DND-41 (cell line): ENCODE results near the gene UBE3B.

Experiments
- ATAC-seq: fragments of 200-7000 bp; cut with Tn5 transposase; 3 replicates; pipeline ENCODE4 v1.9.1; 2021; ENCODE audit warnings: low read depth; ENCODE audit not compliant: insufficient read depth
- DNase-seq: peaks from one replicate; pipeline ENCODE4 v3.0.0-alpha.2; 2020
- H2AFZ ChIP-seq: 2 replicates; pipeline ENCODE4 v1.6.0; 2012; ENCODE audit warnings: low read depth, low read length
- H3K27ac ChIP-seq: 2 replicates; pipeline ENCODE4 v1.5.1; 2012; ENCODE audit warnings: low read length, inconsistent platforms
- H3K27me3 ChIP-seq: fragments of 200-600 bp; sonication (generic); 2 replicates; pipeline ENCODE4 v1.6.0; 2012; ENCODE audit warnings: low read length, mild to moderate bottlenecking, inconsistent platforms; ENCODE audit not compliant: insufficient read depth, poor library complexity
- H3K36me3 ChIP-seq: 2 replicates; pipeline ENCODE4 v1.5.1; 2012; ENCODE audit warnings: low read length, inconsistent platforms; ENCODE audit not compliant: insufficient read depth
- H3K4me1 ChIP-seq: 2 replicates; pipeline ENCODE4 v1.5.1; 2012; ENCODE audit warnings: mild to moderate bottlenecking, low read length; ENCODE audit not compliant: insufficient read depth
- H3K4me2 ChIP-seq: 2 replicates; pipeline ENCODE4 v1.6.0; 2012; ENCODE audit warnings: mild to moderate bottlenecking, moderate library complexity, low read length, inconsistent platforms; ENCODE audit not compliant: insufficient read depth
- H3K4me3 ChIP-seq, 2 experiments: fragments of 200-600 bp in 1 of 2; shearing (Covaris generic) in 1 of 2; 2 replicates each; pipeline ENCODE4 v1.5.1; 2012 to 2016; ENCODE audit warnings: inconsistent platforms in 2 of 2, low read length in 2 of 2, mild to moderate bottlenecking in 2 of 2, low read depth in 1 of 2, moderate library complexity in 1 of 2
- H3K79me2 ChIP-seq: 2 replicates; pipeline ENCODE4 v1.6.0; 2012; ENCODE audit warnings: low read length, inconsistent platforms; ENCODE audit not compliant: insufficient read depth
- H3K9ac ChIP-seq: 2 replicates; pipeline ENCODE4 v1.6.0; 2012; ENCODE audit warnings: low read depth, mild to moderate bottlenecking, inconsistent platforms, low read length, moderate library complexity
- H3K9me3 ChIP-seq: 2 replicates; pipeline ENCODE4 v1.5.1; 2012; ENCODE audit warnings: low read length, moderate library complexity, mild to moderate bottlenecking, inconsistent platforms; ENCODE audit not compliant: insufficient read depth, severe bottlenecking
- H4K20me1 ChIP-seq: 2 replicates; pipeline ENCODE4 v1.6.0; 2012; ENCODE audit warnings: low read length; ENCODE audit not compliant: insufficient read depth
- EZH2 ChIP-seq: IDR thresholded peaks from 3 replicates; pipeline ENCODE4 v1.6.1; 2012; ENCODE audit warnings: borderline replicate concordance, low read depth, mild to moderate bottlenecking, moderate library complexity, low read length, inconsistent platforms; ENCODE audit not compliant: severe bottlenecking
- TF ChIP-seq, protein P1 (sequence below): IDR thresholded peaks from 2 replicates; pipeline ENCODE4 v1.5.1; 2012; ENCODE audit warnings: borderline replicate concordance, low read length, moderate library complexity, mild to moderate bottlenecking; ENCODE audit not compliant: poor library complexity, severe bottlenecking; ENCODE audit errors: extremely low read depth

UBE3B gene

DNA sequence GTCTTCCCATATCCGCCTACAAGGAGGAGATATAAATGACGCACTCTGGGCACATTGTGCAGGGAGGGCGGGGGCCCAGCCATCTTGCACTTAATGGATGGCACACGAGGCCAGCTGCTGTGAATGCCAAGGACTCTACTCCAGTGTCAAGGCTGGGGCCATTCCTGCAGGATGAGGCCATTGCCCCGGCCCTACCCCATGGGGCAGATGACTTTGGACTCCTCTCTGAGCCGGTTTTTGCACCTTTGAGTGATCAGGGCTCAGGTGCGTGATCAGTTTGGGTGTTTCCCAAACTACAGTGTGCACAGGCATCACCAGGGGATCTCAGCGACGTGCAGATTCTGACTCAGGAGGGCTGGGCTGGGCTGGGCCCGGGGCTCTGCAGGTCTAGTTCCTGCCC, 79.8 kb downstream of the UBE3B start:
- Histone ChIP-seq H3K9ac (no peak overlapping the region), H3K79me2 (no peaks in the 10 kb centered on the region), H3K27me3 (no peaks in the 10 kb centered on the region), H3K27ac (no peak overlapping the region), H3K9me3 (no peaks in the 10 kb centered on the region), H4K20me1 (peaks cover 4% of the 10 kb centered on the region), H3K36me3 (peaks cover 16% of the 10 kb centered on the region; the same call in 1 of the 2 replicates), H2AFZ (no peak overlapping the region), H3K4me1 (no peaks in the 10 kb centered on the region), H3K4me3 (no peak overlapping the region), H3K4me2 (no peak overlapping the region)
- ATAC-seq (no peak), DNase-seq (no peak)
- no peak for TF ChIP-seq EZH2
- TF ChIP-seq, protein P1, sequence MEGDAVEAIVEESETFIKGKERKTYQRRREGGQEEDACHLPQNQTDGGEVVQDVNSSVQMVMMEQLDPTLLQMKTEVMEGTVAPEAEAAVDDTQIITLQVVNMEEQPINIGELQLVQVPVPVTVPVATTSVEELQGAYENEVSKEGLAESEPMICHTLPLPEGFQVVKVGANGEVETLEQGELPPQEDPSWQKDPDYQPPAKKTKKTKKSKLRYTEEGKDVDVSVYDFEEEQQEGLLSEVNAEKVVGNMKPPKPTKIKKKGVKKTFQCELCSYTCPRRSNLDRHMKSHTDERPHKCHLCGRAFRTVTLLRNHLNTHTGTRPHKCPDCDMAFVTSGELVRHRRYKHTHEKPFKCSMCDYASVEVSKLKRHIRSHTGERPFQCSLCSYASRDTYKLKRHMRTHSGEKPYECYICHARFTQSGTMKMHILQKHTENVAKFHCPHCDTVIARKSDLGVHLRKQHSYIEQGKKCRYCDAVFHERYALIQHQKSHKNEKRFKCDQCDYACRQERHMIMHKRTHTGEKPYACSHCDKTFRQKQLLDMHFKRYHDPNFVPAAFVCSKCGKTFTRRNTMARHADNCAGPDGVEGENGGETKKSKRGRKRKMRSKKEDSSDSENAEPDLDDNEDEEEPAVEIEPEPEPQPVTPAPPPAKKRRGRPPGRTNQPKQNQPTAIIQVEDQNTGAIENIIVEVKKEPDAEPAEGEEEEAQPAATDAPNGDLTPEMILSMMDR: no peak

- Histone ChIP-seq H3K27ac (no peak overlapping the region), H2AFZ (no peak overlapping the region), H3K9ac (no peak overlapping the region), H3K36me3 (peaks cover 22% of the 10 kb centered on the region), H3K9me3 (no peaks in the 10 kb centered on the region), H3K4me1 (no peaks in the 10 kb centered on the region), H3K4me3 (no peak overlapping the region), H3K27me3 (no peaks in the 10 kb centered on the region), H3K4me2 (no peak overlapping the region), H3K79me2 (no peaks in the 10 kb centered on the region), H4K20me1 (peaks cover 4% of the 10 kb centered on the region)
- ATAC-seq (no peak), DNase-seq (no peak)
- TF ChIP-seq, protein P1: no peak
- no peak for TF ChIP-seq EZH2
These were observed 80.4 kb downstream of the UBE3B start for GRCh38 chr12:109557805-109558204.

DNA sequence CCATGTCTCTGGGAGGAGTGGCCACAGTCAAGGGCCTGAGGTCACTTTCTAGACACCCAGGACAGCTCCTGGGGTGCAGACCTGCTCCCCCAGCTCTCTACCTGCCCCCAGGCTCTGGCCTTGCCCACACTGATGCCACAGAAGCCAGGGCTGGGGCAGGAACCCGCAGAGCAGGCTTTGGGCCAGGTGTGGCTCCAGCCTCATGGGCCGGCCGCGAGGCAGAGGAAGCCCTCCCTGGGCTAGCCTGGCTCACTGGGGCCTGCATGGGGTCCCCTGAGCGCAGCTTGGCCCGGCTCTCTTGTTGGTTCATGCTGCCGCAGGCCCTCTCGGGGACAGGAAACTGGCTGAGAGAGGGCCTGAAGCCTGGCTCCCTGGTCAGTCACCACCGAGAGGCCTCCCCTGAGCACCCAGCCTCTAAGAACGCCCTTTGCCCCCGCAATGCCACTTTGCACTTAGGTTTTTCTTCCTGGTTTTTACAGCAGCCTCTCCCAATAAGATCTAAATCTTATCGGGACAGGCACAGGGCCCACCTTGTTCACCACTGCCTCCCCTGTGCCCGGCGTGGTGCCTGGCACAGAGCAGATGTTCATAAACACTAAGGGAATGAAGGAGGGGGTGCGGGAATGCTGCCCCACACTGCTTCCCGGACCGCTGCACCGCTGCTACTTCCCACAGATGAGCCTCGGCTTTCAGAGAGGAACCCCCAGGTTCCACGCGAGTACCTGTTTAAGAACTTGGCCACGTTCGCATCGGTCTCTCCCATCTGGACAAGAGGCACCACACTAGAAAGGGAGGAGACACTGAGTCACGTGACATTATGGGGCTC, 81.2 kb downstream of the UBE3B start:
- no peak overlapping the region for H3K4me2 ChIP-seq
- DNase-seq (no peak), ATAC-seq (no peak)
- no peak overlapping the region for H3K9ac ChIP-seq
- H2AFZ ChIP-seq: no peak overlapping the region
- H3K36me3 ChIP-seq: peaks cover 30% of the 10 kb centered on the region
- H3K9me3 ChIP-seq: no peaks in the 10 kb centered on the region
- no peaks in the 10 kb centered on the region for H3K79me2 ChIP-seq
- TF ChIP-seq EZH2: no peak
- TF ChIP-seq, protein P1: no peak
- no peaks in the 10 kb centered on the region for H3K27me3 ChIP-seq
- no peak overlapping the region for H3K4me3 ChIP-seq
- no peaks in the 10 kb centered on the region for H3K4me1 ChIP-seq
- peaks cover 4% of the 10 kb centered on the region for H4K20me1 ChIP-seq
- H3K27ac ChIP-seq: no peak overlapping the region

GRCh38 chr12:109559200-109559505, 81.7 kb downstream of the UBE3B start:
- peaks cover 4% of the 10 kb centered on the region for H4K20me1 ChIP-seq
- no peaks in the 10 kb centered on the region for H3K27me3 ChIP-seq
- H3K36me3 ChIP-seq: peaks cover 34% of the 10 kb centered on the region
- H3K4me1 ChIP-seq: no peaks in the 10 kb centered on the region
- TF ChIP-seq EZH2: no peak
- TF ChIP-seq, protein P1: no peak
- ATAC-seq (no peak), DNase-seq (no peak)
- no peak overlapping the region for H3K27ac ChIP-seq
- H3K4me3 ChIP-seq: no peak overlapping the region
- no peak overlapping the region for H2AFZ ChIP-seq
- no peaks in the 10 kb centered on the region for H3K79me2 ChIP-seq
- H3K9ac ChIP-seq: no peak overlapping the region
- H3K4me2 ChIP-seq: no peak overlapping the region
- H3K9me3 ChIP-seq: no peaks in the 10 kb centered on the region
